ENCODE data around the gene SLC27A5.
A peak's percentile ranks its signal among the peaks of the same experiment; 100 is the strongest.
"Not testable (repeated sequence)": the region's sequence is repeated elsewhere in the genome, so short reads cannot be mapped to it uniquely, and the experiment has no call there.

SLC27A5 gene

DNA sequence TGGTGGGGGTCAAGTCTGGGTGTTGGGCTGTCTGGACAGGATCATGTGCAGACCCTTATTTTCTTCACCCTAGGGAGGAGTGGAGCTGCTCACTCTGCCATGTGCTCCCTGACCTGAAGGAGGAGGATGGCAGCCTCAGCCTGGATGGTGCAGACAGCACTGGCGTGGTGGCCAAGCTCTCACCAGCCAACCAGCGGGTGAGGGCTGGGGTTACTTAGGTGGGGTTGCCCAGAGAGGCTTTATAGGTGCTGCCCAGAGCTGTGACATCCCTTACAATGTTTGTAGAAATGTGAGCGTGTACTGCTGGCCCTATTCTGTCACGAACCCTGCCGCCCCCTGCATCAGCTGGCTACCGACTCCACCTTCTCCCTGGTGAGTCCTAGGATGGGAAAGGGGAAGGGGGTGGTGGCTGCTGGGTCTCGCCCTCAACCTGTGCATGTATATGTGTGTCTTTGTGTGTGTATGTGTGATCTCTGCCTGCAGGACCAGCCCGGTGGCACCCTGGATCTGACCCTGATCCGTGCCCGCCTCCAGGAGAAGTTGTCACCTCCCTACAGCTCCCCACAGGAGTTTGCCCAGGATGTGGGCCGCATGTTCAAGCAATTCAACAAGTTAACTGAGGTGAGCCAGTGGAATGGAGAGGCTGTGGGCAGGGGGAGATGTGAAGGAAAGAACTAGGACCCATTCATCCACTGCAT is 38.0 kb upstream of the SLC27A5 start:
- DNase-seq: no peak

DNA sequence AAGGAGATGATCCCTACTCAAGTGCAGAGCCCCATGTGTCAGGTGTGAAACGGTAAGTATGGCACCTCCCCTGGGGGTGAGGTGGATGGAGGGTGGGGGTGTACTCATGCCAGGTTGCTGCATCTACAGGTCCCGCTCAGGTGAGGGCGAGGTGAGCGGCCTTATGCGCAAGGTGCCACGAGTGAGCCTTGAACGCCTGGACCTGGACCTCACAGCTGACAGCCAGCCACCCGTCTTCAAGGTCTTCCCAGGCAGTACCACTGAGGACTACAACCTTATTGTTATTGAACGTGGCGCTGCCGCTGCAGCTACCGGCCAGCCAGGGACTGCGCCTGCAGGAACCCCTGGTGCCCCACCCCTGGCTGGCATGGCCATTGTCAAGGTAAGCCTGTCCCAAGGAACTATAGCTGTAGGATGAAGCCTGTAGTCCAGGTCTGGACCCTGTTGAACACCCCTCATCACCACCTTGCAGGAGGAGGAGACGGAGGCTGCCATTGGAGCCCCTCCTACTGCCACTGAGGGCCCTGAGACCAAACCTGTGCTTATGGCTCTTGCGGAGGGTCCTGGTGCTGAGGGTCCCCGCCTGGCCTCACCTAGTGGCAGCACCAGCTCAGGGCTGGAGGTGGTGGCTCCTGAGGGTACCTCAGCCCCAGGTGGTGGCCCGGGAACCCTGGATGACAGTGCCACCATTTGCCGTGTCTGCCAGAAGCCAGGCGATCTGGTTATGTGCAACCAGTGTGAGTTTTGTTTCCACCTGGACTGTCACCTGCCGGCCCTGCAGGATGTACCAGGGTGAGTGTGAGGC is 37.3 kb upstream of the SLC27A5 start:
- no peak for DNase-seq

DNA sequence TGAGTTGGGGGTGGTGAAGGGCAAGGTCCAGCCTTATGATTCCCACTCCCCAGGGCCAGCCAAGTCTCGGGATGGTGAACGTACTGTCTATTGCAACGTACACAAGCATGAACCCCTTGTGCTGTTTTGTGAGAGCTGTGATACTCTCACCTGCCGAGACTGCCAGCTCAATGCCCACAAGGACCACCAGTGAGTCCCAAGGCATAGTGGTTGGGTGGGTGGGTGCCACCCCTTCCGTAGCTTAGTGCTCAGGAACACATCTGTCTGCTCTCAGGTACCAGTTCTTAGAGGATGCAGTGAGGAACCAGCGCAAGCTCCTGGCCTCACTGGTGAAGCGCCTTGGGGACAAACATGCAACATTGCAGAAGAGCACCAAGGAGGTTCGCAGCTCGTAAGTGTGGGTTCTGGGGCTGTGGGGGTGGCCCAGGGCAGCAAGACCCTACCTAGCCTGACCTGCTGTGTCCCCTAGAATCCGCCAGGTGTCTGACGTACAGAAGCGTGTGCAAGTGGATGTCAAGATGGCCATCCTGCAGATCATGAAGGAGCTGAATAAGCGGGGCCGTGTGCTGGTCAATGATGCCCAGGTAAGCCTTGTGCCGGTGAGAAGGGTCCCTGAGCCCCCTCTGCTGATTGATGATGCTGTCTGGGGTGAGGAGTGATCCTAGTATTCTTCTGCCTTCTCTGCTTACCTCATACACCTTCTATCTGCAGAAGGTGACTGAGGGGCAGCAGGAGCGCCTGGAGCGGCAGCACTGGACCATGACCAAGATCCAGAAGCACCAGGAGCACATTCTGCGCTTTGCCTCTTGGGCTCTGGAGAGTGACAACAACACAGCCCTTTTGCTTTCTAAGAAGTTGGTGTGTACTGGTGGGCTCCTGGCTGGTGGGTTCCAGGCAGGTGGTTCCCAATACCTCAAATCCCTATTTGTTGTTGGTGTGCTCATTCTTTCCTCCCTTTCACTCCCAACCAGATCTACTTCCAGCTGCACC is 35.8 kb upstream of the SLC27A5 start:
- no peak for DNase-seq

DNA sequence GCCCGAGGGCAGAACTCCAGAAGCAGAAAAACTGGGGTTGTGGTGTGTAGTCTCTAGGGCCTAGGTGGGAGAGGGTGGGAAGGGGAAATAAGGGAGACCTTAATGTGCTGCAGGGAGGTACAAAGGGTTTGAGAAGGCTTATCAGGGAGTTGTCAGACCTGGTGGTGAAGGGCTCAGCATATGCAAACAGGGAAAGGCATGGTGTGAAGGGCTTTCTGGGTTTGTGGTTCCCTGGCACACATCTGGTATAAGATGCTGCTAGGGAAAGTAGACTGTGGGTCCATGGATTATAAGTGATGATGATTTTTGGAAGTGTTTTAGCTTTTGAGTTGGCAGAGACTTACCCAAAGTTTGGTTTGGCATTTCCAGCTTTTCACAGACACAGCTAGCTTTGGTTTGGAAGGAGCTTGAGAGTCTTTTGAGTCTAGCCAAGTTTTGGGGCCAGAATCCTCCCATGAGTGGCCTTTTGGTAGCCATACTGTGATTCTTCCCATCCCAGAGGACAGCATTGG is 34.3 kb upstream of the SLC27A5 start:
- no peak for DNase-seq

DNA sequence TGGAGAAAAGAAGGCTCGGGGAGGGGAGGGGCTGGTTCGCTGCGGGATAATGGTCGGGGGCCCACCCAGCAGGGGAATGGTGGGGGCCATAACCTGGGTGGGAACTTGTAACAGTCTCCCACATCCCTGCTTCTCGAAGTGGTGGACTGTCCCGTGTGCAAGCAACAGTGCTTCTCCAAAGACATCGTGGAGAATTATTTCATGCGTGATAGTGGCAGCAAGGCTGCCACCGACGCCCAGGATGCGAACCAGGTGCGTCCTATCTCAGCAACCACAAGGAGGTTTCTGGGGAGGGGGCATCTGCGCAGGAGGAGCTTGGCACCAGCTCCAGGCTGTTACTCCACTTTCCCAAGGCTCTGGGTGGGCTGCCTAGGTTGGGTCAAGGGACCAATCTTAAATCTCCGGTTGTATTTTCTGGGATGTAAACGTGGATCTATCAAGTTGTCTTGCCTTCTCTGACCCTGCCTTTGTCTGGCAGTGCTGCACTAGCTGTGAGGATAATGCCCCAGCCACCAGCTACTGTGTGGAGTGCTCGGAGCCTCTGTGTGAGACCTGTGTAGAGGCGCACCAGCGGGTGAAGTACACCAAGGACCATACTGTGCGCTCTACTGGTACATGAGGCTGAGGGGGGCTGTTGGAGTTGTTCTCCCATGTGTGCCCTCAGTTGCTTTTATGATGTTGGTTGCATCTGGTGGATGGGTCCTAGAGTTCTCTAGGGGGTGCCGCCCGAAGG is 33.7 kb upstream of the SLC27A5 start:
- DNase-seq: no peak

DNA sequence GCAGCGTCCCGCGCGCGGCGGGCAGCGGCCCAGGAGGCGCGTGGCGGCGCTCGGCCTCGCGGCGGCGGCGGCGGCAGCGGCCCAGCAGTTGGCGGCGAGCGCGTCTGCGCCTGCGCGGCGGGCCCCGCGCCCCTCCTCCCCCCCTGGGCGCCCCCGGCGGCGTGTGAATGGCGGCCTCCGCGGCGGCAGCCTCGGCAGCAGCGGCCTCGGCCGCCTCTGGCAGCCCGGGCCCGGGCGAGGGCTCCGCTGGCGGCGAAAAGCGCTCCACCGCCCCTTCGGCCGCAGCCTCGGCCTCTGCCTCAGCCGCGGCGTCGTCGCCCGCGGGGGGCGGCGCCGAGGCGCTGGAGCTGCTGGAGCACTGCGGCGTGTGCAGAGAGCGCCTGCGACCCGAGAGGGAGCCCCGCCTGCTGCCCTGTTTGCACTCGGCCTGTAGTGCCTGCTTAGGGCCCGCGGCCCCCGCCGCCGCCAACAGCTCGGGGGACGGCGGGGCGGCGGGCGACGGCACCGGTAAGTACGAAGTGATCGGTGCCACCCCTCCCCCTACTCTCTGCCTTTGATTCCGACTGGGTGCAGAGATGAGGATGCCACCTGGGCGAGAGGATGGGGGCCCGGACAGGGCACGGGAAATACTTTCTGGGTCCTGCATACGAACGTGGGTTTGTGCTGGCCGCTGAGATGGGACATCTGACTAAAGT is 32.9 kb upstream of the SLC27A5 start:
- no peak for DNase-seq

DNA sequence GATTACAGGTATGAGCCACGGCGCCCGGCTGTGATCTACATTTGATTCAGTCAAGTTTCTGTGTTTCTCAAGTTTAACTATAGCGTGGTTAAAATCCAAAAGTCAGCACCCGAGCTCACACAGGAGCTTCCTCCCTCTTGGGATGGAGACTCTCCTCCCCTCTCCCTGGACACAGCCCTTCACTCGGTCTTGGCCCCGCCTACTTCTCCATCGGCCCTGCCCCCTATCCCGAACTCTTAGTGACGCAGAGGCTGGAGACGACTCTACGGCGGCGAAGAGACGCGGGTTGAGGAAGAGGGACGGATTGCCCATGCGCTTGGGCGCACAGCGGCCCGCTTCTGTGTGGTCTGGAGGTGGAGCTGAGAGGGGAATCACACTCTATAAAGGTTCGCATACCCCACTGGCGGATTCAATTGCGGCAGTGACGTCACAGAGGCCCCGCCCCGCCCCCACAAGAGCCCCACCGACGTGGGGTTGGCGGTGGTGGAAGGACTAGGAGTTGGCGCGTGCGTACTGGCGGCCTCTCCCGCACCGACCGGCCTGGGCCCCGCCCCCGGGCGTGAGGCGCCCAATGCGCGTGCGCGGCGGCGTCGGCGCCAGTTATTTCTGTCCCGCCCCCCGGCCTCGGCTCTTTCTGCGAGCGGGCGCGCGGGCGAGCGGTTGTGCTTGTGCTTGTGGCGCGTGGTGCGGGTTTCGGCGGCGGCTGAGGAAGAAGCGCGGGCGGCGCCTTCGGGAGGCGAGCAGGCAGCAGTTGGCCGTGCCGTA is 32.2 kb upstream of the SLC27A5 start, which contains the start of gene TRIM28:
Gene TRIM28, plus strand, starts transcription at position 239 of the 765 bp plus-strand sequence. CDS start 694 bp downstream, outside the sequence.
- no peak for DNase-seq

DNA sequence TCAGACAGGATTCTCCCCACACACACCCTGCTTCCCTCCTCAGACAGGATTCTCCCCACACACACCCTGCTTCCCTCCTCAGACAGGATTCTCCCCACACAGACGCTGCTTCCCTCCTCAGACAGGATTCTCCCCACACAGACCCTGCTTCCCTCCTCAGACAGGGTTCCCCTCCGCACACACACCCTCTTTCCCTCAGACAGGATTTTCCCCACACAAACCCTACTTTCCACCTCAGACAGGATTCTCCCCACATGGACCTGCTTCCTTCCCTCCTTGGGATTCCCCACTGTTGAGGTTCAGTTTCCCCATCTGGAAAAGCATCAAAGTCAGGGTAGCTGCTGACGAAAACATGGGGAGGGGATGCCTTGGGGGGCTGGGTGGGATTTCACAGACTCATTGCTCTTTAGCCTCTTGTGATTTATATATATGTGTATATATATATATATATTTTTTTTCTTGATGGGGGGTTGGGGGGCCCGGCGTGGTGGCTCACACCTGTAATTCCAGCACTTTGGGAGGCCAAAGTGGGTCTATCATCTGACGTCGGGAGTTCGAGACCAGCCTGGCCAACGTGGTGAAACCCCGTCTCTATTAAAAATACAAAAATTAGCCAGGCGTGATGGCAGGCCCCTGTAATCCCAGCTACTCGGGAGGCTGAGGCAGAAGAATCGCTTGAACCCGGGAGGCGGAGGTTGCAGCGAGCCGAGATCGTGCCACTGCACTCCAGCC is 31.0 kb upstream of the SLC27A5 start:
- DNase-seq: not testable (repeated sequence)

DNA sequence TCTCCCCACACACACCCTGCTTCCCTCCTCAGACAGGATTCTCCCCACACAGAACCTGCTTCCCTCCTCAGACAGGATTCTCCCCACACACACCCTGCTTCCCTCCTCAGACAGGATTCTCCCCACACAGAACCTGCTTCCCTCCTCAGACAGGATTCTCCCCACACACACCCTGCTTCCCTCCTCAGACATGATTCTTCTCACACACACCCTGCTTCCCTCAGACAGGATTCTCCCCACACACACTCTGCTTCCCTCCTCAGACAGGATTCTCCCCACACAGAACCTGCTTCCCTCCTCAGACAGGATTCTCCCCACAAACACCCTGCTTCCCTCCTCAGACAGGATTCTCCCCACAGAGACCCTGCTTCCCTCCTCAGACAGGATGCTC is 27.4 kb upstream of the SLC27A5 start:
- not testable (repeated sequence) for DNase-seq

DNA sequence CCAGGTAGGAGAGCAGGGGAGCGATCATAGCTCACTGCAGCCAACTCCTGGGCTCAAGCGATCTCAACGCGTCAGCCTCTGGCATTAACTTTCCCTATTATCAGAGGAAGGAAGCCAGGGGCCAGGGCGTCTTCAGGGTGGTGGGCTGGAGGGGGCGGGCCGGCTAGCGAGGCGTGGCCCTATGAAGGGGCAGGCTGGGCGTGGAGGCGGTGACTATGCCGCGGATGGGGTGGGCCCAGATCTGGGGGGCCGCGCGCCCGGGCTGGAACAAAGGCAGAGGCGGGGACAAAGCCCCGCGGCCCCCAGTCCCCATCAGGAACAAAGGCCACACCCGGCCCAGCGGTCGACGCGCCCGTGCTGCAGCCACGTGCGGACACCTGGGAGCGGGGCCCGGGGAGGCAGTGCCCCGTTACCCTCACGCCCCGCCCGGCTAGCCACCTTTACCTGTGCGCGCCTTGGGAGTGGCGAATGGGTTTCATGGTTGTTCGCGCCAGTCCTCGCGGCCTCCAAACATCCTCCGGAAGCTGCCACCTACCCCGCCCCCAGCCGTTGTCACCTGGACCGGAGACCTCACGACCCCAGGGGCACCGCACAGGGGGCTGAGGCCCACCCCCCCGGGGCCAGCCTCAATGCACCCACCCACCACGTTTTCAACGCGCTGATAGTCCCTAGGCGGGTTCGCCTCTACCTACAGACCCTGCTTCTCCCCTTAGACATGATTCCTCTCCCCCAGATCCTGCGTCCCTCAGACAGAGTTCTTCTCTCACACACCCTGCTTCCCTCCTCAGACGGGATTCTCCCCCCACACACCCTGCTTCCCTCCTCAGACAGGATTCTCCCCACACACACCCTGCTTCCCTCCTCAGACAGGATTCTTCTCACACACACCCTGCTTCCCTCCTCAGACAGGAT is 26.7 kb upstream of the SLC27A5 start:
- peak; percentile 76 for DNase-seq

DNA sequence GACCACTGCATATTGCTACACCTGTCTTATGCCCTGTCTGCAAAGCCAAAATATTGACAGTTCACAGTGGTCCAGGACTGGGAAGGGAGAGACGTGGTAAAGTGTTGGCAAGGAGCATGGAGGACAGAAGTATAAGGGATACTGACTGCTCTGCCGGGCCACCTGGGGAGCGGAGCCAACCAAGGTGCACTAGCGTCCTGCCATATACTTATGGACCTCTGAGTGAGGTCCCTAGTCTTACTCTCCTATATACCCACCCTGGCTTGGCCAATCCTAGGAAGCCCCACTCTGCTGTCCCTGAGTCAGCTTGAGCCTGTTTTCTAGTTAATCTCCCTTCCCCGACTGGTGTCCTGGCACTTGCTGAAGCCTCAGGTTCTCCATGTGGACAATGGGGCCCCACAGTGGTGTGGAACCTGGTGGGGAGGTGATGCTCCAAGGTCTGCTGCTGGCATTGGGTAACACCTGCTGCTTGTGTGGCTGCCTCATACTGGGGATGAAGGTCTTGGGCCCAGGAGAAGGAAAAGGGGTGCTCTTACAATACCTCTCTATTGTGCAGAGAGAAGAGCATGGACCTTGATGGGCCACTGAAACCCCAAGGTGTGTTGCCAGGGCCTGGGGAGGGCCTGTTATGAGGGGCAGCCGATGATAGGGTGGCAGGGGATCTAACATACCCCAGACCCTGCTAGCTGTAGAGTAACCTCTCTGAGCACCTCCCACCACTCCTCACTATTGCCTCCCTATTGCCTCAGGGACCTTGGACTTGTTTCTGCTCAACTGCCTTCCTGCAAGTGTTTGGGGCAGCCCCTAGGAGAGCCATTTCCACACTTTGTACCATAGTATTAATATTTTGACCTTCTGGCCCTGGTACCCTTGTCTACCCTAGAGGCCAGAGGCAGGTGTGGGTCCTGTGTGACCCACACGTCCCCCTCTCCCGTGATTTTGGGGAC is 25.3 kb upstream of the SLC27A5 start:
- DNase-seq: no peak

DNA sequence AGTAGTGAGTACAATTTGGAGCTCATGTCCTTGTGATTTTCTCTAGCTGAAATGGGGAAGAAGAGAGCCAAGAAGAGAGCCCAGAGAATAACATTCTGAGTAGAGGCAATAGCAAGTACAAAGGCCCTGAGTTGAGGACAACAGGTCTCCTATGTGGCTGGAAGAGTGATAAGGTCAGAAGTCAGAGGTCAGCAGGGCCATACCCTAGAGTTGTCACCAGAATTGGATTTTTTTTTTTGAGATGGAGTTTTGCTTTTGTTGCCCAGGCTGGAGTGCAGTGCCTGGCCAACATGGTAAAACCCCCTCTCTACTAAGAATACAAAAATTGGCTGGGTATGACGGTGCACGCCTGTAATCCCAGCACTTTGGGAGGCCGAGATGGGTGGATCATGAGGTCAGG is 24.1 kb upstream of the SLC27A5 start:
- no peak for DNase-seq

DNA sequence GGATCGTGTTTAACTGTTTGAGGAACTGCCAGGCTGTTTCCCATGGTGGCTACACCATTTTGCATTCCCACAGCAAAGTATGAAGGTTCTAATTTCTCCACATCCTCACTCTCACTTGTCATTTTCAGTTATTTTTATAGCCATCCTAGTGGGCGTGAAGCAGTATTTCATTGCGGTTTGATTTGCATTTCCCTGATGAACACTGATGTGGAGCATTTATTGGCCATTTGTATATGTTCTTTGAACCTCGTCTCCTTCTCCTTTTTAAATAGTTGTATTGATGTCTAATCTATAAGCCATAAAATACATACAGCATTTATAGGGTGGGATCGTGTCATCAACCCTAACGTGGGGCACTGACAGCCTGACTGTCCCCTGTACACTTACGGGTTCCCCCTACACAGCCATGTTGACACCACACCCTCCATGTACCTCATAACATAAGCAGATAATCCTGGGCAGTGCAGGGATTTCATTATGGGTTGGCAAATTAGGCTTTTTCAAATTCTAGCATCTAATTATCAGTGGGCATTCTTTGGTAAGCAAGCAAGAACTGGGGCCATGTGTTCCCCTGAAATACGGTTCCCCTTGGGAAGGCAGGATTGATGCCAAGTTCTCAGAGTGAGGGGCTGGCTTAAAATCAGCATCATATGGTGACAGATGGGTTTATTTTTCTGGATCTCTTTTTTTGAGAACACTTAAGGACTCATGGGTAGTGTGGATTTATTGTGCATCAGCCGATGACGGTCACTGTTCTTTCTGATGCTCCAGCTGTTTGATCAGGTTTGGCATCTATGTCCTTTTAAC is 19.4 kb upstream of the SLC27A5 start:
- peak; percentile 74 for DNase-seq

DNA sequence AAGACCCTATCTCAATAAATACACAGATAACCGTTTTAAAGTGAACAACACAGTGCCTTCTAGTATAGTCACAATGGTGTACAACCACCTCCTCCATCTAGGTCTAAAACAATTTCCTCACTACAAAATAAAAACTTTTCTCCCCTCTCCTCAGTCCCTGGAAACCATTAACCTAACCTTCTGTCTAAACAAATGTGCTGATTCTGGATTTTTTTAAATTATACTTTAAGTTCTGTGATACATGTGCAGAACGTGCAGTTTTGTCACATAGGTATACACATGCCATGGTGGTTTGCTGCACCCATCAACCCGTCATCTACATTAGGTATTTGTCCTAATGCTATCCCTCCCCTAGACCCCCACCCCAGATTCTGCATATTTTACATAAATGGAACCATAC is 17.6 kb upstream of the SLC27A5 start:
- no peak for DNase-seq

DNA sequence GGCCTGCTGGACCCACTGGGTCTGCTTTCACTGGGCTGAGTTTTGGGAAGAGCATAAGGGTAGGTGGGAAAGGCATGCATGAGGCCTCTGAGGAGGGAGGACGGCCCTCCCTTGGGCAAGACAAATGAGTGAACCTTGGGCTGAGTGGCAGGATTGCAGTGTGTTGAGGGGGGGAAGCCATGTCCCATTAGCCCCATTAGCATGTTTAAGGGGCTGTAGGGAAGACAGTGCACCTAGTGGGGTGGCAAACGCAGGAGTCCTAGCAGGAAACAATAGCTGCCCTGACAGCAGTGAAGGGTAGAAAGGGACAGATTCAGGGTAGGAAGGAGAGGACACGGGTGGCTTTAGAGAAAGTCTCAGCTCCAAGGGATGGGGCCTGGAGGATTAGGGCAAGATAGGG is 10.9 kb upstream of the SLC27A5 start:
- no peak for DNase-seq

DNA sequence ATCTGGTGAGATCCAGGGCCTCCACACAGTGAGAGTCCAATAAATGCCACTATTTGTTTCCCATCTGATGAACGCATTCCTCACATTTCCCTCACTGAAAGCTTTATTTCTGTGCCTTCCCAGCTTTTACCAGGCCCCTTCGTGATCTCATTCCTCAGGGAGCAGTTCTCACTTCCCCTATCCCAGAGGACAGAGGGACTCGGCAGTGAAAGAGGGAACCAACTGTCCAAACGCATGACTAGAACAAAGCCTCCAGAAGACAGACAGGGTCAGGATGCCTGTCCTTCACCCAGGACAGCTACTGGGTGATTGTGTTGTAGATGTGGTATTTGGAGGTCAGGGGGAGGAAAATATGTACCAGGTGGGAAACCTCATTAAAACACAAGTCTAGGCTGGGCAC is 9.9 kb upstream of the SLC27A5 start:
- no peak for DNase-seq

DNA sequence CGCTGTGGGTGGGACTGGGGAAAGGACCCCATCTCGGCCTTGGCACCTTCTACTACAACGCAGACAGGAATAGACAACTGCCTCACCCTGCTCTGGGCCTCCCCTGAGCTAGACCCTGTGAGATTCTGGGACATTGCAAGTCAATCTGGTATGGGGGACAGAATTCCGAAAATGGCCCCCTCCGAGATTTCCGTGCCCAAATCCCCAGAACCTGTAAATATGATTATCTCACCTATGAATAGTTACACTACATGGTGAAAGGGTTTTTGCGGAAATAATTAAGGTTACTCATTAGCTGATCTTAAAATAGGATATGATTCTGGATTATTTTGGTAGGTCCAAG is 8.4 kb upstream of the SLC27A5 start:
- no peak for DNase-seq
